Parathyroid adenoma (tissue), 2 donors: Measurements from ENCODE around the gene SMCO1.
"Not testable (repeated sequence)": the region's sequence is repeated elsewhere in the genome, so short reads cannot be mapped to it uniquely, and the experiment has no call there.

ENCODE experiments used
- H2AFZ ChIP-seq: fragments of 300-600 bp; sonication (generic); one replicate; pipeline ENCODE4 v1.7.0; 2017; ENCODE audit warnings: antibody characterized with exemption, mild to moderate bottlenecking
- H3K27ac ChIP-seq: fragments of 300-600 bp; sonication (generic); one replicate; pipeline ENCODE4 v1.7.0; 2017
- H3K27me3 ChIP-seq: fragments of 300-600 bp; sonication (generic); one replicate; pipeline ENCODE4 v1.7.0; 2017; ENCODE audit warnings: low read length; ENCODE audit not compliant: control insufficient read depth, insufficient read depth
- H3K36me3 ChIP-seq: fragments of 300-600 bp; sonication (generic); one replicate; pipeline ENCODE4 v1.7.0; 2017; ENCODE audit warnings: low read length; ENCODE audit not compliant: control insufficient read depth, insufficient read depth
- H3K4me1 ChIP-seq: fragments of 300-600 bp; sonication (generic); one replicate; pipeline ENCODE4 v1.7.0; 2017; ENCODE audit warnings: control low read depth
- H3K4me2 ChIP-seq: fragments of 300-600 bp; sonication (generic); one replicate; pipeline ENCODE4 v1.7.0; 2017; ENCODE audit warnings: low read length
- H3K4me3 ChIP-seq: fragments of 300-600 bp; sonication (generic); one replicate; pipeline ENCODE4 v1.7.0; 2017; ENCODE audit warnings: low read depth, low read length
- H3K79me2 ChIP-seq: fragments of 300-600 bp; sonication (generic); one replicate; pipeline ENCODE4 v1.7.0; 2017; ENCODE audit warnings: control low read depth
- H3K9ac ChIP-seq: fragments of 300-600 bp; sonication (generic); one replicate; pipeline ENCODE4 v1.7.0; 2017; ENCODE audit warnings: mild to moderate bottlenecking
- H3K9me3 ChIP-seq: fragments of 300-600 bp; sonication (generic); one replicate; pipeline ENCODE4 v1.7.0; 2017; ENCODE audit warnings: low read length; ENCODE audit not compliant: control insufficient read depth
- CTCF ChIP-seq: fragments of 300-600 bp; sonication (generic); IDR thresholded peaks from one replicate; pipeline ENCODE4 v1.7.0; 2017; ENCODE audit warnings: antibody characterized with exemption, mild to moderate bottlenecking
- donor health status: primary hyperparathyroidism.

The SMCO1 gene

GRCh38 chr3:196513697-196514349, 1.3 kb downstream of the SMCO1 start:
- H3K4me1 ChIP-seq: no peaks in the 10 kb centered on the region
- no peaks in the 10 kb centered on the region for H3K9me3 ChIP-seq
- H3K4me3 ChIP-seq: no peak overlapping the region
- no peak overlapping the region for H3K27ac ChIP-seq
- no peak overlapping the region for H3K9ac ChIP-seq
- no peaks in the 10 kb centered on the region for H3K36me3 ChIP-seq
- H3K27me3 ChIP-seq: no peaks in the 10 kb centered on the region
- no peak overlapping the region for H3K4me2 ChIP-seq
- no peak for TF ChIP-seq CTCF
- H2AFZ ChIP-seq: no peak overlapping the region
- H3K79me2 ChIP-seq: no peaks in the 10 kb centered on the region

- not testable (repeated sequence) for H3K79me2 ChIP-seq, H3K4me2 ChIP-seq, H3K36me3 ChIP-seq, H3K27me3 ChIP-seq, H3K27ac ChIP-seq, H3K9me3 ChIP-seq, H2AFZ ChIP-seq, H3K4me3 ChIP-seq, H3K9ac ChIP-seq, H3K4me1 ChIP-seq
Measured at GRCh38 chr3:196511646-196512425, 3.3 kb downstream of the SMCO1 start.

- not testable (repeated sequence) for H3K27ac ChIP-seq, H3K9ac ChIP-seq, H3K36me3 ChIP-seq
Measured at GRCh38 chr3:196511108-196511507, 4.0 kb downstream of the SMCO1 start.

GRCh38 chr3:196506687-196507086, 8.5 kb downstream of the SMCO1 start:
- no peak overlapping the region for H3K27ac ChIP-seq
- peak overlapping the region; percentile 24 for H2AFZ ChIP-seq
- no peak overlapping the region for H3K9ac ChIP-seq
- no peak for TF ChIP-seq CTCF
- H3K4me3 ChIP-seq: no peak overlapping the region
- peaks cover under 1% of the 10 kb centered on the region for H3K4me1 ChIP-seq
- H3K79me2 ChIP-seq: peaks cover 4% of the 10 kb centered on the region
- no peak overlapping the region for H3K4me2 ChIP-seq
- H3K9me3 ChIP-seq: no peaks in the 10 kb centered on the region
- no peaks in the 10 kb centered on the region for H3K27me3 ChIP-seq
- H3K36me3 ChIP-seq: no peaks in the 10 kb centered on the region

More at GRCh38 chr3:196511108-196511507, 4.0 kb downstream of the SMCO1 start:
- not testable (repeated sequence) for H3K4me1 ChIP-seq, H3K4me2 ChIP-seq, H3K27me3 ChIP-seq, H3K9me3 ChIP-seq, H2AFZ ChIP-seq, H3K4me3 ChIP-seq, H3K79me2 ChIP-seq

GRCh38 chr3:196504556-196504955, 10.6 kb downstream of the SMCO1 start:
- Histone ChIP-seq H3K27ac (no peak overlapping the region), H3K27me3 (no peaks in the 10 kb centered on the region), H3K79me2 (peaks cover 24% of the 10 kb centered on the region), H3K4me1 (peaks cover 13% of the 10 kb centered on the region), H3K4me3 (no peak overlapping the region), H3K36me3 (no peaks in the 10 kb centered on the region), H2AFZ (peak overlapping the region; percentile 75), H3K9ac (no peak overlapping the region), H3K4me2 (no peak overlapping the region), H3K9me3 (no peaks in the 10 kb centered on the region)
- no peak for TF ChIP-seq CTCF

- H3K27me3 ChIP-seq, H3K36me3 ChIP-seq, H3K9me3 ChIP-seq, H3K9ac ChIP-seq: not testable (repeated sequence)
- peak overlapping the region; percentile 79 for H3K27ac ChIP-seq
- H3K79me2 ChIP-seq: peaks cover 29% of the 10 kb centered on the region
- H2AFZ ChIP-seq: peak overlapping the region; percentile 75
- H3K4me1 ChIP-seq: peaks cover 15% of the 10 kb centered on the region
- peak overlapping the region; percentile 75 for H3K4me3 ChIP-seq
- H3K4me2 ChIP-seq: peak overlapping the region; percentile 67
Measured at GRCh38 chr3:196504077-196504398, 11.1 kb downstream of the SMCO1 start.
